GM19438 (cell line): ENCODE measurements around the gene SKIDA1.

Experiments used
- ATAC-seq: cut with Tn5 transposase; IDR thresholded peaks from one replicate; pipeline ENCODE4 v1.9.1; 2021; ENCODE audit warnings: low read depth; ENCODE audit not compliant: unreplicated experiment

The SKIDA1 gene

GRCh38 chr10:21517134-21518031 is 8.1 kb downstream of the SKIDA1 start:
- peak; percentile 49 for ATAC-seq

GRCh38 chr10:21516242-21517131 is 9.0 kb downstream of the SKIDA1 start:
- peak; percentile 58 for ATAC-seq

- no peak for ATAC-seq
These were observed 9.9 kb downstream of the SKIDA1 start for GRCh38 chr10:21515361-21516241.

GRCh38 chr10:21514818-21515351 is 10.6 kb downstream of the SKIDA1 start:
- ATAC-seq = no peak

GRCh38 chr10:21514129-21514817 is 11.2 kb downstream of the SKIDA1 start:
- ATAC-seq = no peak

- no peak for ATAC-seq
These were observed 12.1 kb downstream of the SKIDA1 start for GRCh38 chr10:21513405-21513788.

- ATAC-seq = no peak
These were observed 12.7 kb downstream of the SKIDA1 start for GRCh38 chr10:21512573-21513404.

- ATAC-seq = no peak
These were observed 13.4 kb downstream of the SKIDA1 start for GRCh38 chr10:21511946-21512572.

- ATAC-seq = no peak
These were observed 14.3 kb downstream of the SKIDA1 start for GRCh38 chr10:21511095-21511570.

- ATAC-seq = no peak
These were observed 15.0 kb downstream of the SKIDA1 start for GRCh38 chr10:21510241-21511094.

GRCh38 chr10:21509341-21510240 is 15.9 kb downstream of the SKIDA1 start:
- no peak for ATAC-seq

- no peak for ATAC-seq
These were observed 16.7 kb downstream of the SKIDA1 start for GRCh38 chr10:21508706-21509331.

GRCh38 chr10:21507150-21507549 is 18.3 kb downstream of the SKIDA1 start:
- no peak for ATAC-seq

GRCh38 chr10:21506351-21506750 is 19.1 kb downstream of the SKIDA1 start:
- no peak for ATAC-seq

GRCh38 chr10:21505711-21506278 is 19.7 kb downstream of the SKIDA1 start:
- ATAC-seq = no peak
